Measurements from ENCODE around the gene SLC24A4.
A peak's percentile ranks its signal among the peaks of the same experiment; 100 is the strongest.

Gene SLC24A4, protein sequence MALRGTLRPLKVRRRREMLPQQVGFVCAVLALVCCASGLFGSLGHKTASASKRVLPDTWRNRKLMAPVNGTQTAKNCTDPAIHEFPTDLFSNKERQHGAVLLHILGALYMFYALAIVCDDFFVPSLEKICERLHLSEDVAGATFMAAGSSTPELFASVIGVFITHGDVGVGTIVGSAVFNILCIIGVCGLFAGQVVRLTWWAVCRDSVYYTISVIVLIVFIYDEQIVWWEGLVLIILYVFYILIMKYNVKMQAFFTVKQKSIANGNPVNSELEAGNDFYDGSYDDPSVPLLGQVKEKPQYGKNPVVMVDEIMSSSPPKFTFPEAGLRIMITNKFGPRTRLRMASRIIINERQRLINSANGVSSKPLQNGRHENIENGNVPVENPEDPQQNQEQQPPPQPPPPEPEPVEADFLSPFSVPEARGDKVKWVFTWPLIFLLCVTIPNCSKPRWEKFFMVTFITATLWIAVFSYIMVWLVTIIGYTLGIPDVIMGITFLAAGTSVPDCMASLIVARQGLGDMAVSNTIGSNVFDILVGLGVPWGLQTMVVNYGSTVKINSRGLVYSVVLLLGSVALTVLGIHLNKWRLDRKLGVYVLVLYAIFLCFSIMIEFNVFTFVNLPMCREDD

DNA sequence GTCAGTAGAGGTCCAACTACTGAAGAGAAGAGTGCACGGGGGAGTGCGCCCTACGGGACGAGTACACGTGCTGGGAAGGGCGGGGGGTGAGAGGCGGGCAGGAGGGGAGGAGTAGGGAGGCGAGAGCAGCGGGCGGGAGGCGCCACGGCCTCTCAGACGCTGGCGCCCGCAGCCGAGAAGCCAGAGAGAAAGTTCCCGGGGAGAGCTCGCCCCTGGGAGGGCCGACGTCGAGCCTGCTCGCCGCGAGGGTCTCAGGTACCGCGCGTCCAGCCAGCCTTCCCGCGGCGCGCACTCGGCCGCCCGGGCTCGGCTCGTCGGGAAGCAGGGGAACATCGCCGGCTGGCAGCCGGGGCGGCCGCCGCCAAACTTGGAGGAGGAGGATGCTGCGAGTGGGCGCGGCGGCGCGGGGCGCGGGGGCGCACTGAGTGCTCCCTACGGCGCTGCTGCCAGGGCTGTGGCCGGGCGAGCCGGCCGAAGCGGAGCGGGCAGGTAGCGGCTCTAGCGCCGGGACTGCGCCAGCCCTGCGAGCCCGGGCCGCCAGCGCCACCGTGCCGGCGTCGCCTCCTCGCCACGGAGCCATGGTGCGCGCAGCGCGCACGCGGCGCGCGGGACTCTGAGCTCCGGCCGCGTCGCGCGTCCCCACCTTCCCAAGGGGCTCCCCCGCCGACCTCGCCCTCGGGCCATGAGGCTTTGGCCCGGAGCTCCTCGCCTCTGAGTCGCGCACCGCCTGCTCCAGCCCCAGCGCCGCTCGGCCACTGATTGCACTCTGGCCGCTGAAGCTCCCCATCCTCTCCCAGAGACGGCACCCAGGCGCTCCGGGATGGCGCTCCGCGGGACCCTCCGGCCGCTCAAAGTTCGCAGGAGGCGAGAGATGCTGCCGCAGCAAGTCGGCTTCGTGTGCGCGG is at the start of gene SLC24A4:
SLC24A4 (plus strand) TSS at position 155 of the 905 bp plus-strand sequence; CDS start at position 821, 666 bp downstream.
- DNase-seq (ENCODE audit: low read depth), result no peak
- no peak within 1 kb of the TSS for H3K4me3 ChIP-seq (ENCODE audit: low read length)
- TF ChIP-seq CTCF (conservative IDR thresholded peaks at IDR 0.05; ENCODE audit: low read length), result no peak

DNA sequence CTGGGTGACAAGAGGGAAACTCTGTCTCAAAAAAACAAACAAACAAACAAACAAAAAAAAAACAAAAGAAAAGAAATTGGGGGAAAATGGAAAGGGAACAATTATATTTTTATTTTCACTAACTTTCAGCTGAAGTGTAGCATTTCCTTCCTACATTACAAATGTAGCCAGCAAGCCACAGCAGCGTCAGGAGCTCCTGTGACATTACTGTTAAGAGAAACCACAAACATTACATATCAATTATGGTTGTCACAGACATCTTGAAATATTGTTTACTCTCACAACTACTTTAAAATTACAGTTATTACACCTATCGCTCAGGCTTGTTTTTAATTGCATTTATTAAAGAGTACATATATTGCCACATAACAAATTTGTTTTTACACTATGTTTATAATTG is 49.8 kb upstream of the SLC24A4 start:
- no peak overlapping the region for H3K4me3 ChIP-seq (ENCODE audit: low read length)
- DNase-seq (ENCODE audit: low read depth), result no peak
- TF ChIP-seq CTCF (conservative IDR thresholded peaks at IDR 0.05; ENCODE audit: low read length), result no peak

DNA sequence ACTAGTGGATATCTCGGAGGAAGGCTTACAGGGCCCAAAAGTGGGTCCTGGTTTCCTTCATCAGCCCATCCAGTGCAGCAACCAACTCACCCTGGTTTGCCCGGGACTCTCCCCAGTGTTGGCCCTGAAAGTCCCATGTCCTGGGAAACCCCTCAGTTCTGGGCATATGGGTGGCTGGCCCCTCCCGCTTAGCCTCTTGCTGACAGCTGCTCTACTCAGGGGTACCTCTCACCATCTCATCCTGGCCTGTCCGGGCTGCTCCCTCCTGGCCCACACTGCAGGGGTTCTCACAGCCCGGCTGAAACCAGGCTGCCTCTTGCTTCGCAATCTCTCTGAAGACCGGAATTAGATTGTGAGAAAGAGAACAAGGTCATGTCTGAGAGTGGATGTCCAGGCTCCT is 48.9 kb upstream of the SLC24A4 start:
- TF ChIP-seq CTCF (conservative IDR thresholded peaks at IDR 0.05; ENCODE audit: low read length), result no peak
- no peak overlapping the region for H3K4me3 ChIP-seq (ENCODE audit: low read length)
- DNase-seq (ENCODE audit: low read depth), result no peak

- TF ChIP-seq CTCF (conservative IDR thresholded peaks at IDR 0.05; ENCODE audit: low read length), result no peak
- H3K4me3 ChIP-seq (ENCODE audit: low read length), result no peak overlapping the region
- DNase-seq (ENCODE audit: low read depth), result no peak
These were observed 46.9 kb upstream of the SLC24A4 start for GRCh38 chr14:92276074-92276473.

DNA sequence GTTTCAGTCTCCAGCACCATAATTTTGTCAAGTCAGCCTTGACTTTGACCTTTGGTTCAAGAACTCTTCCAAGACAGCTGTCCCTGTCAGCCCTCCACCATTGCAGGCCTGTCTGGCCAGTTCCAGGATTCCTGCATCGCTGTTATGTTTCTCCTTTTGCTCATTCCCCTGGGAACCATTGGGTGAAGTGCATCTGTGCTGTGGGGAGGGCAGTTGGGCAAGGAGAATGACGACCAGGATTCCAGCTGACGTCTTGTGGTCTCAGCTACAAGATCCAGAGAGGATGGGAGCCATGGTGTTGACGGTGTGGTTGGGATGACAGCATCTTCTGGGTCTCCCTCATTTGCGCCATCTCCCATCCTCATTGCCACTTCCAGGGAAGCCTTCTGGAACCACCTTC is 45.9 kb upstream of the SLC24A4 start:
- DNase-seq (ENCODE audit: low read depth), result peak; percentile 7
- no peak for TF ChIP-seq CTCF (conservative IDR thresholded peaks at IDR 0.05; ENCODE audit: low read length)
- H3K4me3 ChIP-seq (ENCODE audit: low read length), result no peak overlapping the region

DNA sequence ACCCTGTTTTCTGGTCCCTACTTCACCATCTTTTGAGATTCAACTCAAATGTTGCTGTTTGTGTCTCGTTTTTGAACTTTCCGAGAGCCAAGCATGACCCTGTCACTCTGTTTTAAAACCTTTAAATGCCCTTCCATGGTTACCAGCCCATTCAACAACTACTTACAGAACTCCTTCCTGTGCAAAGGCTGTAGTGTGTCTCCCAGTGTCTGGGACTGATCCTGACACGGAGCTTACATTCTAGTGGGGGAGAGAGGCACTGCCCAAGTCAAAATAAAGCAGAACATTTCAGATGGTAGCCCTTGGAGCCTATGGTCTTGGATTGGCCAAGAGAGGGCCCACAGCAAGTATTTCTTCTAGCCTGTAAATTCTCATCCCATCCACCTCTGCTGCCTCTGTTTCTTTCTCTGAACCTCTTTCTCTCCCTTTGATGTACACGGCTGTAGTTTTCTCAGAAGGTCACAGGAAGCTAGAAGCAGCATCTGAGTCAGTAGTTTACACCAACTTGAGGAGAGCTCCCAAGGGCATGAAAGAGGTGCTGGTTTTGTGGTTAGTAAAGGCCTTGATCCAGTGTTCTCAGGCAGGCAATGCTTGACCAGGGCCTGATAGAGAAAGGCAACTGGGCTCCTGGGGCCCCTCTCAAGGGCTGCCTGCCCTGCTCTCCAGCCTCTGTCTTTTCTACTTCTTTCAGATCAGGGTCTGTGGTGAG is 42.3 kb upstream of the SLC24A4 start:
- no peak for DNase-seq (ENCODE audit: low read depth)
- no peak for TF ChIP-seq CTCF (conservative IDR thresholded peaks at IDR 0.05; ENCODE audit: low read length)
- no peak overlapping the region for H3K4me3 ChIP-seq (ENCODE audit: low read length)
